Urinary bladder (tissue), 4 donors: ENCODE data around the gene ZFP64. TPM values are rescaled to one million over a fixed set of nuclear protein-coding genes. Genes with fewer than 3 reads are reported as not detected.
"Not testable (repeated sequence)": the region's sequence is repeated elsewhere in the genome, so short reads cannot be mapped to it uniquely, and the experiment has no call there.

ENCODE experiments used
- DNase-seq: peaks from one replicate; pipeline ENCODE4 v3.0.0-alpha.2; 2015; ENCODE audit errors: extremely low spot score
- H3K27ac ChIP-seq: one replicate; pipeline ENCODE4 v1.5.1; 2013; ENCODE audit warnings: low read depth, mild to moderate bottlenecking, moderate library complexity
- H3K36me3 ChIP-seq: one replicate; pipeline ENCODE4 v1.6.1; 2013; ENCODE audit warnings: mild to moderate bottlenecking, moderate library complexity; ENCODE audit not compliant: insufficient read depth
- H3K4me1 ChIP-seq: one replicate; pipeline ENCODE4 v1.6.1; 2013; ENCODE audit warnings: mild to moderate bottlenecking, moderate library complexity; ENCODE audit not compliant: insufficient read depth
- H3K4me3 ChIP-seq: one replicate; pipeline ENCODE4 v1.5.1; 2013; ENCODE audit warnings: low read depth, low read length
- WGBS: extraction: QIAGEN DNeasy Blood & Tissue Kit; methylation state at CpG from one replicate; pipeline ENCODE4 v1.1.7; 2013; 5-methylcytosine and 5-hydroxymethylcytosine counted together
- polyA plus RNA-seq: library from polyadenylated mRNA; stranded (reverse); fragments of 200-250 nt; gene quantifications from one replicate; pipeline ENCODE4 v1.2.3, GENCODE V29; 2013
- total RNA-seq: library from RNA; depleted of rRNA; stranded (reverse); fragments of >200 nt; gene quantifications from one replicate; pipeline ENCODE4 v1.2.3, GENCODE V29; 2014
- donor health status: healthy with polysubstance abuse.
- donor health status: healthy.

The ZFP64 gene
- 18.1 TPM for total RNA-seq
- polyA plus RNA-seq = 10.1 TPM

DNA sequence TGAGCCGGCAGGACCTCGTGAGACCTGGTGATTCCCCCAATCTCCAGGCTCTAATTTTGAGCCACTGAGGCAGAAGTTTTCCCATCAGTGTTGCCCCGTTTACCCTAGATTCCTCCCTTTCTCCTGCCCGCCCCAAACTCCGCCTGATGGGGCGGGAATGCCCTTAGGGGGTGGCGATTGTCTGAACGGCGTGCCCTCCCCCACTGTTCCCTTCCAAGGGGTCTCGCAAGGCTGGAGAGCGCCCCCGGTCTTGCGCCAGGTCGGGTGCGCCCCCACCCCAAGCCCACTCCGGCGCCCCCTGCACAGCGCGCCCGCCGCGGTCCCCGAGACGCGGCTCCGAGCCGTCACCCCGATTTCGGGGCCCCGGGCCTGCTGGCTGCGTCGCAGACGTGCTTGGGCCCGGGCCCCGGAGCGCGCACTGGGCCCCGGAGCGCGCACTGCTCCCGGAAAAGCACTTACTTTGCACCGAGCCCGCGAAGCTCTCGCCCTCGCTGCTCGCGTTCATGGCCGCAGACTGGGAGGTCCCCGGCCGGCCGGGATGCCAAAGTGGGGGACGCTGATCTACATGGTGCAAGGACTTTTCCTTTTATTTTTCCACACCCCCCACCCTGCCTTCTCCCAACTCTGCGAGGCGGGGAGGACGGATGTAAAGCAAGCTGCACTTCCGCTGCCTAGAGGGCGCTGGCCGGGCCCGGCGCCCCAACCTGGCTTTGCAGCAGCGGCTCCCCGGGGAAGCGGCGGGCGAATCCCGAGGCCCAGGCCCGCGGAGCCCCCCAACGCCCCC, at the start of gene ZFP64:
Gene ZFP64, minus strand, starts transcription at position 648 of the 784 bp plus-strand sequence. Its CDS starts 143 bp downstream, at position 505.
- WGBS = under 1% methylated on average over 70 of the region's 70 CpGs
- peak within 1 kb of the TSS; percentile 86 for H3K27ac ChIP-seq
- DNase-seq = peak; percentile 59

DNA sequence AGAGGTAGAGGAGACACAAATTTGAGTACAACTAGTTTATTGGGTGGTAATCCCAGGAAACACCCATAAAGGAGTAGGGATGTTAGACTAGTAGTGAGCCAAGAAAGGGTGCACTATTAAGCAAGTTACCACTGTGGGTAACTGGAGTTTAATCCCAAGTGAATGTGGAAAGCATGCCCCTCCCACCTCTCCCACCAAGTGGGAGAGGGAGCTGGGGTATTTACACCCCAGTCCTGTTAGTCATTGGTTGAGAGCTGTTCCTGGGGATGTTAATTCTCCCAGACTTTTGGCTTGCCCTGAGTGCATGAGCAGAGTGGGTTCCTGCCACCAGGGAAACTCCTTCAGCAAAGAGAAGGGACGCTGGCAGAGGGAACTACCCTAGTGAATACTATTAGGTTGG, 49.2 kb upstream of the ZFP64 start:
- Histone ChIP-seq H3K27ac (no peak overlapping the region), H3K4me1 (no peaks in the 10 kb centered on the region), H3K36me3 (no peaks in the 10 kb centered on the region), H3K4me3 (no peak overlapping the region)
- WGBS = 95% methylated on average over 1 of the region's 1 CpG
- no peak for DNase-seq

More for the DNA sequence above, at the start of gene ZFP64:
- Histone ChIP-seq H3K4me3 (peak within 1 kb of the TSS; percentile 90), H3K4me1 (no peaks in the 10 kb centered on the region), H3K36me3 (no peaks in the 10 kb centered on the region)

DNA sequence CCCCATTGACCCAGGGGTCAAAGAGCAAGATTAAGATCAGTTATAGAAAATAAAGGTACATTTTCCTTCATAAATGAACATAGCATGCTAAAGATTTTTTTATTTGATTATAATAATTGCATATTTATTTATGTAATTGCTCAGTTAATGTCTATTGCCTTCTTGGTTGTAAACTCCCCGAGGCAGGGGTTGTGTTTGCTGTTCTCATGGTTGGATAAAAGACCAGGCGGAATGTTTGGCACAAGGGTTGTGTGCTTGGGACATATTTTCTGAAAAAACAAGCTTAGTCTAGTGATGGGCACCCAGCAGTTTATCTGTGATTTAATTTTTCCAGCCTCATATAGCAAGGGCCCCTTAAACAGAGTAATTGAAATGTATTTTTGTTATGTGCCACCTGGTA, 47.5 kb upstream of the ZFP64 start:
- Histone ChIP-seq H3K27ac (no peak overlapping the region), H3K4me1 (no peaks in the 10 kb centered on the region), H3K4me3 (no peak overlapping the region), H3K36me3 (no peaks in the 10 kb centered on the region)
- 79% methylated on average over 2 of the region's 2 CpGs for WGBS
- DNase-seq = no peak

DNA sequence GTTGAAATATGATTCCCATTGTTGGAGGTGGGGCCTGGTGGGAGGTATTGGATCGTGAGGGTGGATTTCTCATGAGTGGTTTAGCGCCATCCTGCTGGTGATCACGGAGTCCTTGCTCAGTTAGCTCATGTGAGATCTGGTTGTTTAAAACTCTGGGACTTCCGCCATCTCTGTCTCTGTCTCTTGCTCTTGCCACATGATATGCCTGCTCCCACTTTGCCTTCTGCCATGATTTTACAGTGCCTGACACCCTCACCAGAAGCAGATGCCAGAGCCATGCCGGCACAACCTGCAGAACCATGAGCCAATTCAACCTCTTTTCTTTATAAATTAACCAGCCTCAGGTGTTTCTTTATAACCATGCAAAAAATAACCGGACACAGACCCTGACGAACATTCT, 44.7 kb upstream of the ZFP64 start:
- no peak for DNase-seq
- WGBS = 95% methylated on average over 7 of the region's 7 CpGs
- Histone ChIP-seq H3K4me1 (no peaks in the 10 kb centered on the region), H3K4me3 (no peak overlapping the region), H3K36me3 (no peaks in the 10 kb centered on the region), H3K27ac (no peak overlapping the region)

DNA sequence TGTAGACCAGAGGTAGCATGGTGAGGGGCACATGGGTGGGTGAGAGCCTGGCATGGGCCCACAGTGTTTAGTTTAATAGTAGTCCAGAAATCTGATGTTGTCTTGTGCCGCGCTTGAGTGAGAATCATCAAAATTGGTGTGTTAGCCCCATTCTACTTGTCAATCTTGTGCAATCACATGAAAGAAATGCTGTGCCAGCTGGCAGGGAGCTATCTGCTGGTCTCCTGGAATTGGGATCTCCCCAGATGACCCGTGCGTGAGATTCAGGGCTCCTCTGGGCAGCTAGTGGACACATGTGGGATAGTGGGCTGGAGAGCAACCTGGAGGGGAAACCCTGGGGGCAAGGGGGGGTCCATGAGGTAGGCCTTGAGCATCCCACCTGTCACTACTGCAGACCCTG, 43.5 kb upstream of the ZFP64 start:
- H3K4me1 ChIP-seq = no peaks in the 10 kb centered on the region
- no peak overlapping the region for H3K4me3 ChIP-seq
- 95% methylated on average over 4 of the region's 4 CpGs for WGBS
- no peak for DNase-seq
- no peak overlapping the region for H3K27ac ChIP-seq
- no peaks in the 10 kb centered on the region for H3K36me3 ChIP-seq

DNA sequence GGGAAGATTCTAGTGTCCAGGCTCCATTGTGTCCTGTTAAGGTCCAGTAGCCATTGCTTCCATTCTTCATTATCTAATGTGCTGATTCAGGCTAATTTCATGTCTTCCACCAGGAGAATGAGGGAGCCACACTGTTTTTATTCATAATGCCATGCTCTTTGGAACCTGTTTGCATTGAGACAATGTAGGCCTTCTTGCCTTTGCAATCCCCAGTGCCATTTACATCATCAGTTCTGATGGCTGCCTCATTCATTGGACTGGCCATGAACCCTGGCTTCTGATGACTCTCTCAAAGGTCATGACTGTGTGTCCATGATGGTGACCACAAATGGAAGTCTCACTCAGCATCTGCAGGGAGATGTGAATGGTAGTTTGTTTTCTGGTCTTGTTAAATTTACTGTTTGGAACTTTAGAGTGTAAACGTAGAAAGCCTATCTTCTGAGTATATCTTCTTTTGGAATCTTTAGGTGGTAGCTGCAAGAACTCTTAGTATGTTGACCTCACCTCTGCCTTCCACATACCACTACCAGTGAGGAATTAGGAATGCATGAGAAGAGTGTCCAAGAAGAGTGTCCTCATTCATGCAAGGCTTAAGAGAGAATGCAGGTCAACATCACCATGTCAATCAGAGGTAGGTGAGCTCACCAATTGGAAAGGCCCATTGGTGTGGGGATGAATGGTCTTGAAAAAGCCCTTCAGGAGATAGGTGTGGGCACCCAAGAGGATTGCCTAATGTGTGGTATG, 42.9 kb upstream of the ZFP64 start:
- WGBS = 73% methylated on average over 1 of the region's 1 CpG
- Histone ChIP-seq H3K27ac (no peak overlapping the region), H3K36me3 (no peaks in the 10 kb centered on the region), H3K4me3 (no peak overlapping the region), H3K4me1 (no peaks in the 10 kb centered on the region)
- no peak for DNase-seq

DNA sequence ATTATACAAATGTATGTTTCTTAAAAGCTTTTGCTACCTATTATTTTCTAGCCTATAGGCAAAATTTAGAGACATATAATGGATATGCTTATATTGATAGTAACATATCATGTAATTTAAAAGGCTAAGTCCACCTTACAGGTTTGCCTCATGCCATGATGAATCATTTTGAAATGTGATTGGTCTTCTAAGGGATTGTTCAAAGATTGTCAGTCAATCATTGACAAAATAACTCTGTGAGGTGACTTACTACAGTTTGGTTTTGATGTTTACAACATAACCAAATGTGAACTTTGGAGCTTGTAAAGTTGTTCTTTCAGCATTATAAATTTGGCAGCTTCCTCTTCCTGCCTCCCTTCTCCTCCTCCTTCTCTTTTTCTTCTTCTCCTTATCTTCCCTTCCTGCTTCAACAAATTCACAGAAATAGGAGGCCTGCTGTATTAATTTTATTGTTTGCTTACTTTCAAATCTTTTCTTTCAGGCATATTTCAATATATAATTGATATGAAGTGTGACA, 39.7 kb upstream of the ZFP64 start:
- DNase-seq = no peak
- Histone ChIP-seq H3K36me3 (no peaks in the 10 kb centered on the region), H3K27ac (no peak overlapping the region), H3K4me1 (no peaks in the 10 kb centered on the region), H3K4me3 (no peak overlapping the region)

DNA sequence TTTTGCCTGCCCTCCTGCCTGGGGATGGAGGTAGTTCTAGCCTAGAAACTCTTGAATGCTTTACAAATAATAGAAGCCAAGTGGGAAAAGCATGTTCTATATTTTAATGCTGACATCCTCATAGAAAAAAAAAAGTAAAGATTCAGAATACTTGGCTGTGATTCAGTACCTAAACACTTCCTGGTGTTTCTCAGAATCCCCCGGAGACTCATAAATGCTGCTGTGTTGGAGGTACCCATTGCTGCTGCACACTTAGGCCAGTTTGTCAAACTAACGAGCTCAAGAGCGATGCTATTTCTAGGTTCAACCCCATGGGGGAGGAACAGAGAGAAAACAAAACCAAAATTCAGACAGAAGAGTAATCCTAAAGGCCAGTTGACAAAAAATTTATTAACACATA, 38.8 kb upstream of the ZFP64 start:
- DNase-seq = peak; percentile 25
- Histone ChIP-seq H3K4me3 (no peak overlapping the region), H3K27ac (no peak overlapping the region), H3K36me3 (no peaks in the 10 kb centered on the region), H3K4me1 (no peaks in the 10 kb centered on the region)
- WGBS = 40% methylated on average over 3 of the region's 3 CpGs

DNA sequence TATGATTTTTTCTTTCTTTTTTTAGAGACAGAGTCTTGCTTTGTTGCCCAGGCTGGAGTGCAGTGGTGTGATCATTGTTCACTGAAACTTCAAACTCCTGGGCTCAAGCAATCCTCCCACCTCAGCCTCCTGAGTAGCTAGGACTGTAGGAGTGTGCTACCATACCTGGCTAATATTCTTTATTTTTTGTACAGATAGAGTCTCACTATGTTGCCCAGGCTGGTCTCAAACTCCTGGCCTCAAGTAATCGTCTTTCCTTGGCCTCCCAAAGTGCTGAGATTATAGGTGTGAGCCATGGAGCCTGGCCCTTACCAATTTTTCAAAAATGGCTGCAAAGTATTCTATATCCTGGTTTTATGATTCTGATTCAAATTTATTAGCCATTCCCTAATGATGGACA, 37.8 kb upstream of the ZFP64 start:
- H3K36me3 ChIP-seq, H3K27ac ChIP-seq, H3K4me3 ChIP-seq, DNase-seq, H3K4me1 ChIP-seq: not testable (repeated sequence)
- 74% methylated on average over 1 of the region's 1 CpG for WGBS

DNA sequence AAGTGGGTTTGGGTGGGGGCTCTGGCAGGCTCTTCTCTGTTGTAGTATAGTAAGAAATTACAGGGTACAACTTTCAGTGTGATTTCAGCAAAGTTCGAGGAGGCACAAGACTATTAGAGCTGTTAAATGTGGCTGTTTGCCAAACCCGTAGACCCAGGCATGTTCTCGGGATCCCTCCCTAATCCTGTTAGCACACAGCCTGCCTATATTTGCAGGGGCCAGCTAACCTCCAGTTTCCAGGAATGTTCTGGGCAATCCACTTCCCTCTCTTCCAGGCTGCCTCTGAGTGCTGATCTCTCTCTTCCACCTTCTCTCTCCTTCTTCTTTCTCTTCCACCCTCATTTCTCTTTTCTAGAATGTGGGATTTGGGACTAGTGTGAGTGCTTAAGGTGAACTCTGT, 34.8 kb upstream of the ZFP64 start:
- WGBS = 21% methylated on average over 3 of the region's 3 CpGs
- H3K36me3 ChIP-seq = no peaks in the 10 kb centered on the region
- DNase-seq = no peak
- no peak overlapping the region for H3K4me3 ChIP-seq
- H3K27ac ChIP-seq = no peak overlapping the region
- H3K4me1 ChIP-seq = no peaks in the 10 kb centered on the region

DNA sequence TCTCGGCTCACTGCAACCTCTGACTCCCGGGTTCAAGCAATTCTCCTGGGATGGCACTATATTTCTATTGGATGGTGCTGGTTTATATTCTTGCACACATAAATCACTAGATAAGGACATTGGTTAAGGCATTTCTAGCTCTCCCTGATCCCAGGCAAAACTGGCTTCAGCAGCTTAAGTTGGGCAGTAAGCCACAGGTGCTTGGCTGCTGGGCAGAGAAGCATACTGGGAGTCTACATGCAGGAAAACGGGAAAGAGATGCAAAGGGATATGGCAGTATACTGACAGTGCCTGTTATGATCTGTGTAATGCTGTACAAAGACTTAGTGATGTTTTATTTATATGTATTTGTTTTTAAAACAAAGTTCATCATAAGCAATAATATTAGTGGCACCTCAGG, 33.3 kb upstream of the ZFP64 start:
- no peak overlapping the region for H3K27ac ChIP-seq
- no peak for DNase-seq
- no peaks in the 10 kb centered on the region for H3K4me1 ChIP-seq
- H3K4me3 ChIP-seq = no peak overlapping the region
- WGBS = 33% methylated on average over 3 of the region's 3 CpGs
- no peaks in the 10 kb centered on the region for H3K36me3 ChIP-seq

DNA sequence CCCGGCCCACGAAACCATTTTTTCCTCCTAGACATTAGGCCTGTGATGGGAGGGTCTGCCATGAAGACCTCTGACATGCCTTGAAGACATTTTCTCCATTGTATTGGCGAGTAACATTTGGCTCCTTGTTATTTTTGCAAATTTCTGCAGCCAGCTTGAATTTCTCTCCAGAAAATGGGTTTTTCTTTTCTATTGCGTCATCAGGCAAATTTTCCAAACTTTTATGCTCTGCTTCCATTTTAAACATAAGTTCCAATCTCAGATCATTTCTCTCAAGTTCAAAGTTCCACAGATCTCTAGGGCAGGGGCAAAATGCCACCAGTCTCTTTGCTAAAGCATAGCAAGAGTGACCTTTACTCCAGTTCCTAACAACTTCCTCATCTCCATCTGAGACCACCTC, 29.8 kb upstream of the ZFP64 start:
- not testable (repeated sequence) for H3K36me3 ChIP-seq, H3K4me3 ChIP-seq, DNase-seq, H3K4me1 ChIP-seq, H3K27ac ChIP-seq
- WGBS = 95% methylated on average over 4 of the region's 4 CpGs

DNA sequence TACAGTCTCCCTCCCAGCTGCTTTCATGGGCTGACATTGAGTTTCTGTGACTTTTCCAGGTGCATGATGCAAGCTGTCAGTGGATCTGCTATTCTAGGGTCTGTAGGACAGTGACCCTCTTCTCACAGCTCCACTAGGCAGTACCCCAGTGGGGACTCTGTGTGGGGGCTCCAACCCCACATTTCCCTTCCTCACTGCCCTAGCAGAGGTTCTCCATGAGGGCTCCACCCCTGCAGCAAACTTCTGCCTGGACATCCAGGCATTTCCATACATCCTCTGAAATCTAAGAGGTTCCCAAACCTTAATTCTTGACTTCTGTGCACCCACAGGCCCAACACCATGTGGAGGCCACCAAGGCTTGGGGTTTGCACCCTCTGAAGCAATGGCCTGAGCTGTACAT, 29.3 kb upstream of the ZFP64 start:
- not testable (repeated sequence) for H3K4me3 ChIP-seq, DNase-seq, H3K4me1 ChIP-seq, H3K36me3 ChIP-seq, H3K27ac ChIP-seq

DNA sequence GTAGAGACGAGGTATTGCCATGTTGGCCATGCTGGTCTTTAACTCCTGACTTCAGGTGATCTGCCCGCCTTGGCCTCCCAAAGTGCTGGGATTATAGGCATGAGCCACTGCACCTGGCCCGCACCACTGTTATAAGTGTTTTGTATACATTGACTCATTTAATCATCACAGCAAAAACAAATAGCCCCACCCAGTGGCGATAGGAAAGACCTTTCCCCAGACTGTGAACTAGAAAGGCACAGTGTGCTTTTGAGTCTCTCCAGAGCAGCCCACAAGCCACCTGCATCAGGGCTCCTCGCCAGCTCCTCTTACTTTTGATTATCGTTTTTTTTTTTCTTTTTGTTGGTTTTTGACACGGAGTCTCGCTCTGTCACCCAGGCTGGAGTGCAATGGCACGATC, 27.9 kb upstream of the ZFP64 start:
- no peak for DNase-seq
- Histone ChIP-seq H3K36me3 (no peaks in the 10 kb centered on the region), H3K4me3 (no peak overlapping the region), H3K4me1 (no peaks in the 10 kb centered on the region), H3K27ac (no peak overlapping the region)
- 78% methylated on average over 9 of the region's 9 CpGs for WGBS
